GM10266 (cell line): ENCODE results near the gene WWC2.

ENCODE experiments used
- DNase-seq: peaks from one replicate; pipeline ENCODE4 v3.0.0; 2012; ENCODE audit errors: extremely low spot score
- CTCF ChIP-seq: IDR thresholded peaks from 2 replicates; pipeline ENCODE4 v1.5.1; 2012; ENCODE audit warnings: mild to moderate bottlenecking, low read depth; ENCODE audit not compliant: control insufficient read depth, insufficient read depth; ENCODE audit errors: missing control alignments

Gene WWC2

GRCh38 chr4:183253451-183253850 lies 154.4 kb downstream of the WWC2 start:
- no peak for DNase-seq
- TF ChIP-seq CTCF = no peak

- no peak for TF ChIP-seq CTCF
- no peak for DNase-seq
These were observed 155.1 kb downstream of the WWC2 start for GRCh38 chr4:183254162-183254561.

GRCh38 chr4:183255487-183255886 lies 156.4 kb downstream of the WWC2 start:
- DNase-seq = no peak
- no peak for TF ChIP-seq CTCF

GRCh38 chr4:183256343-183256742 lies 157.3 kb downstream of the WWC2 start:
- TF ChIP-seq CTCF = no peak
- no peak for DNase-seq

GRCh38 chr4:183256756-183257385 lies 157.8 kb downstream of the WWC2 start:
- peak; percentile 34 for DNase-seq
- peak; percentile 76 for TF ChIP-seq CTCF

- no peak for TF ChIP-seq CTCF
- no peak for DNase-seq
These were observed 158.8 kb downstream of the WWC2 start for GRCh38 chr4:183257808-183258207.

GRCh38 chr4:183260491-183261151 lies 161.6 kb downstream of the WWC2 start:
- DNase-seq = no peak
- no peak for TF ChIP-seq CTCF
